HepG2 (cell line): Measurements from ENCODE around the gene FASTKD1.

Experiments
- BRCA1 ChIP-seq: sonication (generic); formaldehyde crosslinking; IDR thresholded peaks from 2 replicates; pipeline ENCODE4 v1.4.0; 2020; ENCODE audit warnings: missing genetic modification reagents
- CEBPB ChIP-seq: IDR thresholded peaks from 2 replicates; pipeline ENCODE4 v1.6.1; 2011; ENCODE audit warnings: low read depth, low read length, improper control_type of control experiment, borderline replicate concordance
- FOXM1 ChIP-seq: sonication (generic); formaldehyde crosslinking; IDR thresholded peaks from 2 replicates; pipeline ENCODE4 v1.5.0; 2020; ENCODE audit warnings: missing genetic modification reagents
- GTF2F1 ChIP-seq: fragments of 150-350 bp; IDR thresholded peaks from 2 replicates; pipeline ENCODE4 v1.6.1; 2014; ENCODE audit warnings: low read length
- POLR2A ChIP-seq, 2 experiments: IDR thresholded peaks; 2 replicates each; pipeline ENCODE4 v1.6.1; 2011; ENCODE audit warnings: low read depth in 2 of 2, low read length in 2 of 2, mild to moderate bottlenecking in 1 of 2, moderate library complexity in 1 of 2; ENCODE audit not compliant: insufficient read depth in 1 of 2
- RXRA ChIP-seq: sonication (generic); formaldehyde crosslinking; IDR thresholded peaks from 2 replicates; pipeline ENCODE4 v1.5.1; 2020; ENCODE audit warnings: missing genetic modification reagents
- SMC3 ChIP-seq: IDR thresholded peaks from 2 replicates; pipeline ENCODE4 v1.6.1; 2011; ENCODE audit warnings: low read length, improper control_type of control experiment
- SP1 ChIP-seq, 2 experiments: fragments of 450-650 bp in 1 of 2; sonication (generic) in 1 of 2; formaldehyde crosslinking in 1 of 2; IDR thresholded peaks; 2 replicates each; pipeline versions ENCODE4 v1.4.0 to v1.6.1; 2016 to 2020; ENCODE audit warnings: missing genetic modification reagents in 1 of 2
- TP53 ChIP-seq: sonication (generic); formaldehyde crosslinking; conservative IDR thresholded peaks from 2 replicates; pipeline ENCODE4 v1.4.0; 2020; ENCODE audit warnings: missing genetic modification reagents
- ZNF230 ChIP-seq: sonication (generic); formaldehyde crosslinking; IDR thresholded peaks from 2 replicates; pipeline ENCODE4 v1.4.0; 2020; ENCODE audit warnings: mild to moderate bottlenecking, missing genetic modification reagents
- ZNF232 ChIP-seq: sonication (generic); formaldehyde crosslinking; IDR thresholded peaks from 2 replicates; pipeline ENCODE4 v1.4.0; 2020; ENCODE audit warnings: missing genetic modification reagents, borderline replicate concordance
- TF ChIP-seq, protein P1 (sequence below): sonication (generic); formaldehyde crosslinking; IDR thresholded peaks from 2 replicates; pipeline ENCODE4 v1.5.0; 2020; ENCODE audit warnings: mild to moderate bottlenecking, missing genetic modification reagents, moderate library complexity
- TF ChIP-seq, protein P2 (sequence below): IDR thresholded peaks from 2 replicates; pipeline ENCODE4 v1.6.1; 2016; ENCODE audit warnings: mild to moderate bottlenecking, missing biosample characterization, missing genetic modification reagents
- TF ChIP-seq, protein P3 (sequence below): sonication (generic); formaldehyde crosslinking; IDR thresholded peaks from 2 replicates; pipeline ENCODE4 v1.9.0; 2021; ENCODE audit warnings: missing genetic modification reagents, borderline replicate concordance

- TF ChIP-seq ZNF230 (CRISPR knock-in tag), result no peak
- no peak for TF ChIP-seq SMC3
- TF ChIP-seq GTF2F1, result no peak
- TF ChIP-seq, protein P1, sequence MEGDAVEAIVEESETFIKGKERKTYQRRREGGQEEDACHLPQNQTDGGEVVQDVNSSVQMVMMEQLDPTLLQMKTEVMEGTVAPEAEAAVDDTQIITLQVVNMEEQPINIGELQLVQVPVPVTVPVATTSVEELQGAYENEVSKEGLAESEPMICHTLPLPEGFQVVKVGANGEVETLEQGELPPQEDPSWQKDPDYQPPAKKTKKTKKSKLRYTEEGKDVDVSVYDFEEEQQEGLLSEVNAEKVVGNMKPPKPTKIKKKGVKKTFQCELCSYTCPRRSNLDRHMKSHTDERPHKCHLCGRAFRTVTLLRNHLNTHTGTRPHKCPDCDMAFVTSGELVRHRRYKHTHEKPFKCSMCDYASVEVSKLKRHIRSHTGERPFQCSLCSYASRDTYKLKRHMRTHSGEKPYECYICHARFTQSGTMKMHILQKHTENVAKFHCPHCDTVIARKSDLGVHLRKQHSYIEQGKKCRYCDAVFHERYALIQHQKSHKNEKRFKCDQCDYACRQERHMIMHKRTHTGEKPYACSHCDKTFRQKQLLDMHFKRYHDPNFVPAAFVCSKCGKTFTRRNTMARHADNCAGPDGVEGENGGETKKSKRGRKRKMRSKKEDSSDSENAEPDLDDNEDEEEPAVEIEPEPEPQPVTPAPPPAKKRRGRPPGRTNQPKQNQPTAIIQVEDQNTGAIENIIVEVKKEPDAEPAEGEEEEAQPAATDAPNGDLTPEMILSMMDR (CRISPR knock-in tag), result no peak
- no peak for TF ChIP-seq SP1 (IDR thresholded peaks at IDR 0.05)
- no peak for TF ChIP-seq SP1 (CRISPR knock-in tag; IDR thresholded peaks at IDR 0.05)
- TF ChIP-seq, protein P2, sequence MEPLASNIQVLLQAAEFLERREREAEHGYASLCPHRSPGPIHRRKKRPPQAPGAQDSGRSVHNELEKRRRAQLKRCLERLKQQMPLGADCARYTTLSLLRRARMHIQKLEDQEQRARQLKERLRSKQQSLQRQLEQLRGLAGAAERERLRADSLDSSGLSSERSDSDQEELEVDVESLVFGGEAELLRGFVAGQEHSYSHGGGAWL (CRISPR knock-in tag), result no peak
- no peak for TF ChIP-seq TP53 (CRISPR knock-in tag)
- no peak for TF ChIP-seq FOXM1 (CRISPR knock-in tag)
- TF ChIP-seq BRCA1 (CRISPR knock-in tag), result no peak
- no peak for TF ChIP-seq RXRA (CRISPR knock-in tag)
- no peak for TF ChIP-seq ZNF232 (CRISPR knock-in tag)
- TF ChIP-seq POLR2A (IDR thresholded peaks at IDR 0.05; ENCODE audit: insufficient read depth in 1 of 2, low read depth in 2 of 2, low read length in 2 of 2), result no peak
- TF ChIP-seq CEBPB, result no peak
- TF ChIP-seq, protein P3, sequence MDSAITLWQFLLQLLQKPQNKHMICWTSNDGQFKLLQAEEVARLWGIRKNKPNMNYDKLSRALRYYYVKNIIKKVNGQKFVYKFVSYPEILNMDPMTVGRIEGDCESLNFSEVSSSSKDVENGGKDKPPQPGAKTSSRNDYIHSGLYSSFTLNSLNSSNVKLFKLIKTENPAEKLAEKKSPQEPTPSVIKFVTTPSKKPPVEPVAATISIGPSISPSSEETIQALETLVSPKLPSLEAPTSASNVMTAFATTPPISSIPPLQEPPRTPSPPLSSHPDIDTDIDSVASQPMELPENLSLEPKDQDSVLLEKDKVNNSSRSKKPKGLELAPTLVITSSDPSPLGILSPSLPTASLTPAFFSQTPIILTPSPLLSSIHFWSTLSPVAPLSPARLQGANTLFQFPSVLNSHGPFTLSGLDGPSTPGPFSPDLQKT, result no peak
Measured at GRCh38 chr2:169569948-169570347, 3.7 kb downstream of the FASTKD1 start.
